ENCODE results near the gene ZNF70.

DNA sequence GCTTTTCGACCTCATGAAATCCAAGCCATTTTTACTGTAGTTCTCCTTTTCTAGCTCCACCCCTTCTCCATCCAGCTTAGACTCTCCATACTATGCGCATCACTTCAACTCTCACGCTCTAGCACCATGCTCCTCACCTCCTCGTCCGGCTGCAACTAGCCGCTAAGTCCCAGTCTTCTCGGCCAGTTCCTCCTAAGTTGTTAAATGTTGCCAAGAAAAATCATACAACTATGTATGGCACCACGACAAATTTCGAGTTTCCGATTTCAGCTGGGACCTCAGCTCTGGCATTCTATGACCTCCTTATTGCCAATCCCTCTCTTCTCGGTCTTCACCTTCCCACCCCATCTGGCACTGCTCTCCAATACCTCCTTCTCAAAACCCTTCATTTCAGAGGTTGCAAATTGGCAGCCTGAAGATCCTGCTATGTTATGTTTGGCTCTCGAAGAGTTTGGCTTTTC is 1.0 kb downstream of the ZNF70 start:
- TF ChIP-seq TRIM24 (CRISPR knock-in tag; IDR thresholded peaks at IDR 0.05) = no peak
- no peak for TF ChIP-seq BRCA1 (CRISPR knock-in tag; IDR thresholded peaks at IDR 0.05)
- TF ChIP-seq, protein P1, sequence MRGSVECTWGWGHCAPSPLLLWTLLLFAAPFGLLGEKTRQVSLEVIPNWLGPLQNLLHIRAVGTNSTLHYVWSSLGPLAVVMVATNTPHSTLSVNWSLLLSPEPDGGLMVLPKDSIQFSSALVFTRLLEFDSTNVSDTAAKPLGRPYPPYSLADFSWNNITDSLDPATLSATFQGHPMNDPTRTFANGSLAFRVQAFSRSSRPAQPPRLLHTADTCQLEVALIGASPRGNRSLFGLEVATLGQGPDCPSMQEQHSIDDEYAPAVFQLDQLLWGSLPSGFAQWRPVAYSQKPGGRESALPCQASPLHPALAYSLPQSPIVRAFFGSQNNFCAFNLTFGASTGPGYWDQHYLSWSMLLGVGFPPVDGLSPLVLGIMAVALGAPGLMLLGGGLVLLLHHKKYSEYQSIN (CRISPR knock-in tag; IDR thresholded peaks at IDR 0.05; ENCODE audit: borderline replicate concordance) = no peak
- TF ChIP-seq POLR2AphosphoS5 (IDR thresholded peaks at IDR 0.05; ENCODE audit: low read depth, low read length) = no peak
- TF ChIP-seq ZNF564 (CRISPR knock-in tag; IDR thresholded peaks at IDR 0.05) = no peak
- TF ChIP-seq MAFK (conservative IDR thresholded peaks at IDR 0.05 in 1 of 2, IDR thresholded peaks at IDR 0.05 in 1 of 2; ENCODE audit: low read length in 2 of 2) = no peak
- TF ChIP-seq ZNF317 (CRISPR knock-in tag; IDR thresholded peaks at IDR 0.05) = no peak
- TF ChIP-seq PHF20 (CRISPR knock-in tag; IDR thresholded peaks at IDR 0.05) = no peak
- TF ChIP-seq ZNF674 (CRISPR knock-in tag; IDR thresholded peaks at IDR 0.05; ENCODE audit: low read depth) = no peak
- TF ChIP-seq, protein P2, sequence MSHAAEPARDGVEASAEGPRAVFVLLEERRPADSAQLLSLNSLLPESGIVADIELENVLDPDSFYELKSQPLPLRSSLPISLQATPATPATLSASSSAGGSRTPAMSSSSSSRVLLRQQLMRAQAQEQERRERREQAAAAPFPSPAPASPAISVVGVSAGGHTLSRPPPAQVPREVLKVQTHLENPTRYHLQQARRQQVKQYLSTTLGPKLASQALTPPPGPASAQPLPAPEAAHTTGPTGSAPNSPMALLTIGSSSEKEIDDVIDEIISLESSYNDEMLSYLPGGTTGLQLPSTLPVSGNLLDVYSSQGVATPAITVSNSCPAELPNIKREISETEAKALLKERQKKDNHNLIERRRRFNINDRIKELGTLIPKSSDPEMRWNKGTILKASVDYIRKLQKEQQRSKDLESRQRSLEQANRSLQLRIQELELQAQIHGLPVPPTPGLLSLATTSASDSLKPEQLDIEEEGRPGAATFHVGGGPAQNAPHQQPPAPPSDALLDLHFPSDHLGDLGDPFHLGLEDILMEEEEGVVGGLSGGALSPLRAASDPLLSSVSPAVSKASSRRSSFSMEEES (CRISPR knock-in tag; IDR thresholded peaks at IDR 0.05) = no peak
- no peak for TF ChIP-seq ZNF547 (CRISPR knock-in tag; IDR thresholded peaks at IDR 0.05)
- TF ChIP-seq POLR2A (IDR thresholded peaks at IDR 0.05; ENCODE audit: insufficient read depth in 1 of 2, low read depth in 2 of 2, low read length in 2 of 2) = no peak
